GM12872 (cell line): ENCODE results near the gene CACNA1B.
A peak's percentile ranks its signal among the peaks of the same experiment; 100 is the strongest.

Experiments used
- CTCF ChIP-seq: IDR thresholded peaks from 3 replicates; pipeline ENCODE4 v1.5.1; 2011; ENCODE audit warnings: low read depth, mild to moderate bottlenecking, low read length, moderate library complexity; ENCODE audit not compliant: insufficient read depth

Gene CACNA1B

GRCh38 chr9:137952976-137953666 is 75.5 kb downstream of the CACNA1B start:
- no peak for TF ChIP-seq CTCF

GRCh38 chr9:137953683-137954438 is 76.3 kb downstream of the CACNA1B start:
- no peak for TF ChIP-seq CTCF

- no peak for TF ChIP-seq CTCF
Measured at GRCh38 chr9:137955224-137955570, 77.6 kb downstream of the CACNA1B start.

- no peak for TF ChIP-seq CTCF
Measured at GRCh38 chr9:137955586-137955985, 78.0 kb downstream of the CACNA1B start.

- no peak for TF ChIP-seq CTCF
Measured at GRCh38 chr9:137956039-137956438, 78.5 kb downstream of the CACNA1B start.

- TF ChIP-seq CTCF, result peak; percentile 20; the same call in 1 of the 3 replicates
Measured at GRCh38 chr9:137956688-137957385, 79.3 kb downstream of the CACNA1B start.

- TF ChIP-seq CTCF, result no peak
Measured at GRCh38 chr9:137959641-137960411, 82.2 kb downstream of the CACNA1B start.
